NCI-H748 treated with DMSO at 0.1 percent for 48 hours (cell line): ENCODE data around the gene LUC7L3.
"Not testable (repeated sequence)": the region's sequence is repeated elsewhere in the genome, so short reads cannot be mapped to it uniquely, and the experiment has no call there.

Experiments used
- DNase-seq: peaks from one replicate; lab custom pipeline; 2025; lab: John Stamatoyannopoulos, UW

Gene LUC7L3

DNA sequence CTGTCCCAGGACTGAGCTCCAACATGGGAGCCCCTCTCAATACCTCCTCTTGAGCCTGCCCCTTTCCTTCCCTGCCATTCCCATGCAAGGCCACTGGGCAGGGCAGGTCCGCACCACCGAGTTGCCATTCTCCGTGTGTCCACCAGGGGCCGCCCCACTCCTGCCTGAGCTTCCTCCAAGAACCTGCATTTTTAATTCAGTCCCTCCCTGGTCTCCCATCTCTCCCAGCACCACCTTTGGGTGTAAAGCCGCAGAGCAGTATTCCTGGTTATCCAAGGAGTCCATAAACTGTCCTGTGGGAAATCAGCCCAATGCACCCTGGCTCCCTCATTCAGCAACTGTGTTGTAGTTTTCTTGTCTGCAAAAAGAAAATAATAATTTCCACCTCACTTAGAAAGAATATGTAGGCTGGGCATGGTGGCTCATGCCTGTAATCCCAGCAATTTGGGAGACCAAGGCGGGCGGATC lies 63.8 kb downstream of the LUC7L3 start:
- peak; percentile 74 for DNase-seq

GRCh38 chr17:50783905-50784304 lies 64.5 kb downstream of the LUC7L3 start:
- no peak for DNase-seq

DNA sequence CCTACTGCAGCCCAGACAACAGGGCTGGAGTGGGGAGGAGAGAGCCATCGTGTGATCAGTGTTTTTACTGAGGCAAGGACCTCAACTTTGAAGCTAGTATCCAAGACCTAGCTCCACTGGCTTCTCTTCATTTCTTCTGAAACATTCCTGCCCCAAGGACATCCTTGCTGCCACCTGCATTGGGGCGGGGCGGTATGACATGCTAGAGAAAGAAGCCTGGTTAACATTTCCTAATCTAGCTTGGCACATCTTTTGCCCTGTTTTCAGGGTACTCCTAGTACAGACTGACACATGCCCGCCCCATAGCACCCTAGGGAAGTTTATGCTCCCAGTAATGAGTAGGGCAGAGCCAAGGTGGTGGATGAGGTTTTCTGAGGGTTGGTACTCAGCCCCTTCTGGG lies 65.7 kb downstream of the LUC7L3 start:
- no peak for DNase-seq

DNA sequence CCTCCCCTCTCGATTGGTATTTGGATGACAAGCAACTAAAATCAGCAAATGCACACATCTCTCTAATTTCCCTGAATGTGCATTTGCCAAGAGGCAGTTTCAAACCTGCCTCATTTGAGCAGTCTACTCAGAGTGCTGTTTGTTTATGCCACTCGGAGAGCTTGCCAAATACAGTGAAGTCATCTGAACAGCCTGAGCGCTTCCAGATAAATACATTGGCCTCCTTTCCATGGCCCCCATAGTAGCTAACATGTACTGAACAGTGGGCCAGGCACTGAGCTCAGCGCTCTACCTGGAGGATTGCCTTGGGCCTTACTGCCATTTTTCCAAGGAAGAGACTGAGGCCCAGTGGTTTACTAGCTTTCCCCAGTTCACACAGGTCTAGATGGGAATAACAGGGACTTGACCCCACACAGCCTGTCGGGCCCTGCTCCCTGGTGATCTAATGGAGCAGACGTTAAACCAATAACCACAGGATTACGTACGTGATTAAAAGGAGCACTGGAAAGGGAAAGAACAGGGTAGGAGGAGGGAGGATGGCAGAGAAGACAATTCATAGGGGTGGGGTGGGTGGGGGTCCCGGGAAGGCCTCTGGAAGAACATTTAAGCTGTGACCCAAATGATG lies 66.7 kb downstream of the LUC7L3 start:
- no peak for DNase-seq

- DNase-seq, result no peak
Observed at GRCh38 chr17:50787106-50787505, 67.7 kb downstream of the LUC7L3 start.

DNA sequence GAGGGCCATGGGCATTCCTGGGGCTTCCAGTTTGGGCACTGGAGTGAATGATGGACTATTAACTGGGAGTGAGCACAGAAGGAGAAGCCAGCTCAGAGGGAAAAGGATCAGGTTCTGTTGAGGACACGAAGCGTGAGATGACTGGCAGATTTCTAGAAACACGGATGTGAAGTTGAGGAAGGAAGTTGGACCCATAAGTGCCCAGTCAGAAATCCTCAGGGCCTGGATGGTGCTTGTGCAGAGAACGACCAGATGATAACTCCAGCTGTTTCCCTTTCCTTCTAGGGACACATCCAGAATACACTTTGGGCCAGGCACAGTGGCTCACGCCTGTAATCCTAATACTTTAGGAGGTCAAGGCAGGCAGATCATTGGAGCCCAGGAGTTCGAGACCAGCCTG lies 71.2 kb downstream of the LUC7L3 start:
- DNase-seq, result no peak

GRCh38 chr17:50792132-50792531 lies 72.7 kb downstream of the LUC7L3 start:
- no peak for DNase-seq

DNA sequence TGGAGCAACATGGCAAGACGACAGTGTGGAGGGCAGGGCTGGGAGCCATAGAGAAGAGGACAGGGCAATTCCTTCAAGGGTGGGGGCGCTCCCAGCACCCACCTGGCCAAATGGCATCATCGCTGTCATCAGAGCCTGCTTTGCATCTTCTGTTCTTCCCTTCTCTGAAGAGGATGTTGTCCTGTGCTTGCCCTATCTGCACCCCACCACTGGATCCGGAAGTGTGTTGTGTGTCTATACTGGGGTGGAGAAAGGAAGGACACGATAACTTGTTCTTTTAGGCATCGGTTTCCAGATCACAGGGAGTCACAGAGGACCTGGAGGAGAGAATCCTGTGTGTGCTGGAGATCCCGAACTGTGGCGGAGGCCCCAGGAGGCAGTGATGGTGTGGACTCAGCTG lies 73.6 kb downstream of the LUC7L3 start:
- no peak for DNase-seq

GRCh38 chr17:50794361-50794760 lies 75.0 kb downstream of the LUC7L3 start:
- no peak for DNase-seq

DNA sequence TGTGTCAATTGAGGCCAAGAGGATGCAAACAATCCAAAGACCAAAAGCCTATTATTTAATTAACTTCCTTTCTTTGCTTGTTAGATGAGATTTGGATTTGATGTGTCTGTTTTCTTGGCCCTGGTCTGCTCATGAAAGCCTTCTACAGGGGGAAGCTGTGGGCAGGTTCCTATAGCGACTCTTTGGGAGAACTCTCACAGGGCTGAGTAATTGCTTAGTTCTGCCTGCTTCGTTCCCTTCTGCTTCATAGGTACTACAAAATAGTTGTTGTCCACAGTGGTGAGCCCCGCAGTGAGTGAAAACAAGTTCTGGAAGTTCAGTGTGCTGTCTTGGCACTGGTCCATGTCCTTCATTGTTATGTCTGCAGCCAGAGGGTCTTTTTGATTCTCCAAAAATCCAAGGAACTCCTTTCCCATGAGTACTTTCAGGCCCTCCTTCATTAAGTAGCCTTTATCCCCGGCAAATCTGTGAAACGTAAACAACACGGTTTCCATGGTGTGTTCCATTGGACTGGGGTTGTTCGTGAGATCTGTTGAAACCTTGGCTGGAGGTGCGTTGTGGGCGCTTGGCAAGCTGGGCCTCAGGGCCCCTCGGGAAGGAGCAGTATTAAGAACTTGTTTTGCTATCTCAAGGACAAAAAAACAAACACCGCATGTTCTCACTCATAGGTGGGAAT lies 77.9 kb downstream of the LUC7L3 start:
- DNase-seq, result no peak

GRCh38 chr17:50798424-50799288 lies 79.3 kb downstream of the LUC7L3 start:
- no peak for DNase-seq

GRCh38 chr17:50799582-50799981 lies 80.2 kb downstream of the LUC7L3 start:
- DNase-seq, result no peak

- no peak for DNase-seq
Observed at GRCh38 chr17:50800196-50800700, 80.8 kb downstream of the LUC7L3 start.

DNA sequence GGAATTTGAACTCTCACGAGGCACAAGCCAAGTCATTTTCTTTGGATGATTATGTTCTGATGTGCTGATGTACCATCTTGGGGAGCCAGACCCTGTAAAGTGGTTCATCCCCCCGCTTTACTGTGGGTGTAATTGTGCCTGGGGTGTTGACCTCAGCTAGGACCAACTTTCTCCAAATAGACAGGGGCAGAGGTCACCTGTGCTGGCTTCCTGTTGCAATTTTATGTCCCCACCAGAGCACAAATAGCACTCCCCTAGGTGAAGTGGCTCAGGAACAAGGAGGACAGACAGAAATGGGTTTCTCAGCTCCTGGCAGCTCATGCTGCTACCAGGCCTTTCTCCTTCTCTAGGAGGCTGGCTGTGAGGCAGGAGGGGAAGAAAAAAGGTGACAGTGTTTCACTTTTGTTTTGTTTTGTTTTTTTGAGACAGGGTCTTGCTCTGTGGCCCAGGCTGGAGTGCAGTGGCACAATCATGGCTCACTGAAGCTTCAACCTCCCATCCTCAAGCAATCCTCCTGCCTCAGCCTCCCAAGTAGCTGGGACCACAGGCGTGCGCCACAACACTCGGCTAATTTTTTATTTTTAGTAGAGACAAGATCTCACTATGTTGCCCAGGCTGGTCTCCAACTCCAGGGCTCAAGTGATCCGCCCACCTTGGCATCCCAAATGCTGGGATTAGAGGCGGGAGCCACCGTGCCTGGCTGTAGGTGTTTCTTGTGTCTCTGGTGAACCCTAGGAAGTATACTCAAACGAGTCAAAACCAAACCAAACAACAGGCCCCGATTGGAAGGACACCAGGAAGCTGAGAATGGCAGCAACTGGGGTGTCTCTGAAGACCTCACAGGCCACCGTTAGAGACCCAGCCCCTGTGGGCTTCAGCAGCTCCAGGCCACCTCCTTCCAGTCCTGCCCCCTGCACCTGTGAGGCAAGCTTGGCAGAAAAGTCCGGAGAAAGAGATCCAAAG lies 83.5 kb downstream of the LUC7L3 start:
- no peak for DNase-seq

DNA sequence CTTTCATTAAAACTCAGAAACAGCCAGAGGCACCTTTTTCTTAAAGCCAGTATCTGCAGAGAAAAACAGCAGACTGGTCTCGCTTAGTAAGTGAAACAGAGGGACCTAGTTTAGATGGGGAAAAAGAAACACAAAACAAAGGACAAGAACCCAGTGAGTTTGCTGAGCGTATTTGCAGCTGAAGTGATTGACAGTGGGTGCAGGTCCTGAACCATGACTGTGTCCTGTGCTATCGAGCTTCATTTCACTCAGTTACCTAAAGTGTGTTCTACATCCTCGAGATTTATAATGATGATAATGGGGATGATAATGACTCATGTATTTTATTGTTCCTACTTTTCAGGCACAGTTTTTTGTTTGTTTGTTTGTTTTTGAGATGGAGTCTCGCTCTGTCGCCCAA lies 84.3 kb downstream of the LUC7L3 start:
- no peak for DNase-seq

DNA sequence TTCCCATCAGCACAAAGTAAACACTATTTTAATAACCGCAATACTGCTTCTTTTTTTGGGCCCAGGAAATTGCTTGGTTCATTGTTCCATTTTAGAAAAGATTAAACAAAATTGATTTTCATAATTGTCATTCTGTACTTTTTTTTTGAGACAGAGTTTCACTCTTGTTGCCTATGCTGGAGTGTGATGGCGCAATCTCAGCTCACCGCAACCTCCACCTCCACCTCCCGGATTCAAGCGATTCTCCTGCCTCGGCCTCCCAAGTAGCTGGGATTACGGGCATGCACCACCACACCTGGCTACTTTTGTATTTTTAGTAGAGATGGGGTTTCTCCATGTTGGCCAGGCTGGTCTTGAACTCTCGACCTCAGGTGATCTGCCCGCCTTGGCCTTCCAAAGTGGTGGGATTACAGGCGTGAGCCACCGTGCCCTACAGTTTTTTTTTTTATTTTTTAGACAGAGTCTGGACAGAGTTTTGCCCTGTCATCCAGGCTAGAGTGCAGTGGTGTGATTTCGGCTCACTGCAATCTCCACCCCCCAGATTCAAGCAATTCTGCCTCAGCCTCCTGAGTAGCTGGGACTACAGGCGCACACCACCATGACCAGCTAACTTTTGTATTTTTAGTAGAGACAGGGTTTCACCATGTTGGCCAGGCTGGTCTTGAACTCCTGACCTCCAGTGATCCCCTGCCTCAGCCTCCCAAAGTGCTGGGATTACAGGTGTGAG lies 85.5 kb downstream of the LUC7L3 start:
- DNase-seq, result not testable (repeated sequence)

DNA sequence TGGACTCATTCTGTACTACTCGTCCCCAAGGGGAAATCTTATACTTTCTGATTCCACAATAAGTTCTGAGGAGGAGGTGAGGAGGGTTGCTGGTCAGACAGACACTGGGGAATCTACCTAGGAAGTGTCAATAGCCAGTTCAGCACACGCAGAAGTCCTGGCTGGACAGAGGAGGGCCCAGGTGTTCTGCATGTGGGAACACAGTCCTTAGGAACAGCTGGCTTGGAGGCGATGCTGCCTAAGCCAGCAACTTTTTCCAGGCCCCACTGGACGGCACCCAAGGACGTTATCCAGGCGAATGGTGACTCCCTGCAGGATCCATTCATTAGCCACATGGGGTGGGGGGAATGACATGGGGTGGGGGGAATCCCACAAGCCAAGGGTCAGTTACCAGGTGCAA lies 86.1 kb downstream of the LUC7L3 start:
- no peak for DNase-seq
